Caco-2 (cell line): ENCODE measurements around the gene WDFY4. TPM values are rescaled to one million over a fixed set of nuclear protein-coding genes. Genes with fewer than 3 reads are reported as not detected.

Experiments
- BruUV-seq: library from RNA; stranded (reverse); fragments of 400-500 nt; replicated peaks from 2 replicates; lab custom pipeline; 2021; lab: Mats Ljungman, UMichigan
- CTCF ChIA-PET: fragments of 300-600 bp; sonication (Branson Sonifier 250); formaldehyde crosslinking; loops from one replicate; lab custom pipeline; 2022; ENCODE audit warnings: antibody characterized with exemption; lab: Charles Lee
- POLR2A ChIA-PET: fragments of 300-600 bp; sonication (Branson Sonifier 250); formaldehyde crosslinking; loops from one replicate; lab custom pipeline; 2022; ENCODE audit warnings: antibody characterized with exemption; lab: Charles Lee
- DNase-seq, 2 experiments: peaks; one replicate each; pipeline versions ENCODE4 v3.0.0 to v3.0.0-alpha.2; 2020 to 2022
- H3K27me3 ChIP-seq: replicated peaks from 2 replicates; pipeline ENCODE4 v1.6.0; 2011; ENCODE audit warnings: low read length; ENCODE audit not compliant: control insufficient read depth, insufficient read depth
- H3K36me3 ChIP-seq: 2 replicates; pipeline ENCODE4 v1.5.1; 2011; ENCODE audit warnings: low read length; ENCODE audit not compliant: control insufficient read depth, insufficient read depth
- H3K4me1 ChIP-seq: fragments of 250-450 bp; sonication (Bioruptor Pico); 2 replicates; pipeline ENCODE4 v1.5.1; 2020; ENCODE audit warnings: mild to moderate bottlenecking
- H3K4me3 ChIP-seq: 2 replicates; pipeline ENCODE4 v1.5.1; 2011; ENCODE audit warnings: low read depth, mild to moderate bottlenecking, control low read depth, low read length
- H3K9me3 ChIP-seq: fragments of 250-450 bp; sonication (Bioruptor Pico); 2 replicates; pipeline ENCODE4 v1.5.1; 2020; ENCODE audit warnings: mild to moderate bottlenecking, moderate library complexity
- H3K27ac Mint-ChIP-seq: one replicate; pipeline ENCODE4 v1.8.0; 2022; ENCODE audit warnings: mixed read lengths; ENCODE audit not compliant: unreplicated experiment
- H3K27me3 Mint-ChIP-seq: one replicate; pipeline ENCODE4 v1.8.0; 2022; ENCODE audit warnings: mixed read lengths; ENCODE audit not compliant: insufficient read depth, unreplicated experiment
- H3K36me3 Mint-ChIP-seq: one replicate; pipeline ENCODE4 v1.8.0; 2022; ENCODE audit warnings: mild to moderate bottlenecking, mixed read lengths; ENCODE audit not compliant: insufficient read depth, unreplicated experiment
- H3K4me1 Mint-ChIP-seq: one replicate; pipeline ENCODE4 v1.8.0; 2022; ENCODE audit warnings: low read depth, mixed read lengths; ENCODE audit not compliant: unreplicated experiment
- H3K4me3 Mint-ChIP-seq: one replicate; pipeline ENCODE4 v1.8.0; 2022; ENCODE audit warnings: mild to moderate bottlenecking, moderate library complexity, mixed read lengths; ENCODE audit not compliant: unreplicated experiment
- H3K9me3 Mint-ChIP-seq: one replicate; pipeline ENCODE4 v1.8.0; 2022; ENCODE audit warnings: mixed read lengths; ENCODE audit not compliant: unreplicated experiment
- intact Hi-C: fragments of 100-400 bp; cut with micrococcal nuclease; formaldehyde crosslinking; loops from one replicate; pipeline ENCODE4 v1.10.0; 2022; ENCODE audit not compliant: unreplicated experiment
- total RNA-seq: library from RNA; stranded (reverse); gene quantifications from 2 replicates; pipeline ENCODE4 v1.2.3, GENCODE V29; 2022
- TF ChIP-seq, protein P1 (sequence below), 2 experiments: fragments of 200-600 bp in 1 of 2; IDR thresholded peaks; 1 replicate in 1 of 2; 2 replicates in 1 of 2; pipeline versions ENCODE4 v1.5.1 to v1.8.0; 2011 to 2022; ENCODE audit warnings: antibody characterized with exemption in 1 of 2, control low read depth in 1 of 2, inconsistent platforms in 1 of 2, low read depth in 1 of 2, low read length in 1 of 2, mild to moderate bottlenecking in 1 of 2, moderate library complexity in 1 of 2; ENCODE audit not compliant: insufficient read depth in 1 of 2, severe bottlenecking in 1 of 2, unreplicated experiment in 1 of 2

Gene WDFY4
- total RNA-seq, 1 experiment from 2014 or later, result not detected

DNA sequence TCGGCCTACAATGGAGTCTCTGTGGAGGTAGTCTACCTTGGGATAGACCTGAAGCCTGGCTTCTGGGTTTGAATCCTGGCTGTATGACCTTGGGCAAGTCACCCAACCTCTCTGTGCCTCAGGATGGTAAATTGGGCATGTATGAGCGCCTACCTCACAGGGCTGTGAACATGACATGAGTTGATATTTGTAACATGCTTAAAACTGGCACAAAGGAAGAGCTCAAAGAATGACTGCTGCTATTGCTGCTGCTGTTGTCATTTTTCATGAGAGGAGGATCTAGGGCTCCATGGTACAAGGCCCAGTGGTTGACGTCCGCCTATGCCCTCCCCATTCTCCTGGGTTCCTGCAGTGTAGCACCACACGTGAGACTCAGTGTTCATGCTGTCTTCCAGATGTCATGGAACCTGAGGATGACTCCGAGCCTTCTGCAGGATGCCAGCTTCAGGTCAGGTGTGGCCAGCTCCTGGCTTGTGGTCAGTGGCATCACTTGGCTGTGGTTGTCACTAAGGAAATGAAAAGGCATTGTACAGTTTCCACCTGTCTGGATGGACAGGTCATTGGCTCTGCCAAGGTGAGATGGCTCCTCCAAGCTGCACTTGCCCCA, 95.0 kb downstream of the WDFY4 start:
- peaks cover 14% of the 10 kb centered on the region for H3K27me3 Mint-ChIP-seq
- intact Hi-C loops, result no loop called here
- Histone ChIP-seq H3K36me3 (no peaks in the 10 kb centered on the region), H3K4me3 (no peak overlapping the region), H3K27me3 (no peaks in the 10 kb centered on the region; the same call in 1 of the 2 replicates), H3K9me3 (no peaks in the 10 kb centered on the region), H3K4me1 (no peaks in the 10 kb centered on the region)
- POLR2A ChIA-PET, result no interaction called here
- no peaks in the 10 kb centered on the region for H3K9me3 Mint-ChIP-seq
- no peak for DNase-seq
- TF ChIP-seq, protein P1, sequence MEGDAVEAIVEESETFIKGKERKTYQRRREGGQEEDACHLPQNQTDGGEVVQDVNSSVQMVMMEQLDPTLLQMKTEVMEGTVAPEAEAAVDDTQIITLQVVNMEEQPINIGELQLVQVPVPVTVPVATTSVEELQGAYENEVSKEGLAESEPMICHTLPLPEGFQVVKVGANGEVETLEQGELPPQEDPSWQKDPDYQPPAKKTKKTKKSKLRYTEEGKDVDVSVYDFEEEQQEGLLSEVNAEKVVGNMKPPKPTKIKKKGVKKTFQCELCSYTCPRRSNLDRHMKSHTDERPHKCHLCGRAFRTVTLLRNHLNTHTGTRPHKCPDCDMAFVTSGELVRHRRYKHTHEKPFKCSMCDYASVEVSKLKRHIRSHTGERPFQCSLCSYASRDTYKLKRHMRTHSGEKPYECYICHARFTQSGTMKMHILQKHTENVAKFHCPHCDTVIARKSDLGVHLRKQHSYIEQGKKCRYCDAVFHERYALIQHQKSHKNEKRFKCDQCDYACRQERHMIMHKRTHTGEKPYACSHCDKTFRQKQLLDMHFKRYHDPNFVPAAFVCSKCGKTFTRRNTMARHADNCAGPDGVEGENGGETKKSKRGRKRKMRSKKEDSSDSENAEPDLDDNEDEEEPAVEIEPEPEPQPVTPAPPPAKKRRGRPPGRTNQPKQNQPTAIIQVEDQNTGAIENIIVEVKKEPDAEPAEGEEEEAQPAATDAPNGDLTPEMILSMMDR (IDR thresholded peaks at IDR 0.05; ENCODE audit: insufficient read depth in 1 of 2, low read depth in 1 of 2, low read length in 1 of 2, severe bottlenecking in 1 of 2, unreplicated experiment in 1 of 2), result no peak
- CTCF ChIA-PET, result no interaction called here
- H3K27ac Mint-ChIP-seq, result no peak overlapping the region
- H3K36me3 Mint-ChIP-seq, result no peaks in the 10 kb centered on the region
- BruUV-seq, result no TSS peak
- H3K4me3 Mint-ChIP-seq, result no peak overlapping the region
- H3K4me1 Mint-ChIP-seq, result no peaks in the 10 kb centered on the region

DNA sequence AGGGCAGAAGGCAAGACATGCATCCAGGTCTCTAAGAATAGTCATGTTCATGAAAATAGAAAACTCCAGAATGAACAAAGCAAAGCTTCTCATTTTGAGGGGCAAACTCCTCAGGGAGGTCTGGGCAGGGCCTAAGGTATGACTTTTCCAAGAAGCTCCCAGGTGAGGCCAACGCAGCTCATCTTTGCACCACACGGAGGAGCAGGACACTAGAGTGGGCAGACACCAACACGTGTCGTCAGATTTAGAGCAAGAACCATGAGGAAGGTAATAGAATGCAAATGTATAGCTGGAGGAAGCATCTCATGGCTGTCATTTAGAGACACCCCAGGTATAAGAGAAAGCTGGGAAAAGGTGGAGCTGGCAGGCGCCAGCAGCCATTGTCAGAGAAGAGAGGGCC, 95.7 kb downstream of the WDFY4 start:
- Histone ChIP-seq H3K4me3 (no peak overlapping the region), H3K4me1 (no peaks in the 10 kb centered on the region), H3K9me3 (peaks cover 2% of the 10 kb centered on the region; the same call in 1 of the 2 replicates), H3K27me3 (no peaks in the 10 kb centered on the region; the same call in 1 of the 2 replicates), H3K36me3 (no peaks in the 10 kb centered on the region)
- CTCF ChIA-PET, result no interaction called here
- Mint-ChIP-seq H3K27me3 (peaks cover 14% of the 10 kb centered on the region), H3K27ac (no peak overlapping the region), H3K36me3 (no peaks in the 10 kb centered on the region), H3K9me3 (no peaks in the 10 kb centered on the region), H3K4me1 (no peaks in the 10 kb centered on the region), H3K4me3 (no peak overlapping the region)
- POLR2A ChIA-PET, result no interaction called here
- no TSS peak for BruUV-seq
- TF ChIP-seq, protein P1 (IDR thresholded peaks at IDR 0.05; ENCODE audit: insufficient read depth in 1 of 2, low read depth in 1 of 2, low read length in 1 of 2, severe bottlenecking in 1 of 2, unreplicated experiment in 1 of 2), result peak in 1 of 2 experiments; percentile 1
- intact Hi-C loops, result no loop called here
- DNase-seq, result no peak

DNA sequence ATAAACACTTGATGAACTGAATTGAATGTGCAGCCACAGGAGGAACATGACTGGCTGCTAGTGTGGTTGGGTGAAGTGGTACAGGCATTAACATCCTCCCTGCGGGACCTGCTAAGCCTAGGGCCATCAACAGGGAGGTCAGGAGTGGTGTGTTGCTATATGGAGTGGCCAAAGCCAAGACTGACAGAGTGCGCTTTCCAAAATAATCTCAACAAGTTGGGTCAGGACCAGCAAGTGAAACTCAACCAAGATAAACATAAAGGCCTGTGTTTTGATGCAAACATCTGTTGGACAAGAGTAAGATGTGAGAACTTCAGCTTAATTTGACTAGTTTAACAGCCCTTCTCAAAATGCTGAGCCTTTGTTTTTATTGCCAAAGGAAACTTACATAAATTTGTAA, 97.7 kb downstream of the WDFY4 start:
- intact Hi-C loops, result no loop called here
- ChIA-PET POLR2A (no interaction called here), CTCF (no interaction called here)
- H3K27ac Mint-ChIP-seq, result no peak overlapping the region
- Histone ChIP-seq H3K4me3 (no peak overlapping the region), H3K4me1 (no peaks in the 10 kb centered on the region), H3K27me3 (no peaks in the 10 kb centered on the region; the same call in 1 of the 2 replicates), H3K9me3 (peaks cover 13% of the 10 kb centered on the region), H3K36me3 (no peaks in the 10 kb centered on the region)
- BruUV-seq, result no TSS peak
- H3K4me1 Mint-ChIP-seq, result no peaks in the 10 kb centered on the region
- peaks cover 16% of the 10 kb centered on the region for H3K9me3 Mint-ChIP-seq
- H3K27me3 Mint-ChIP-seq, result peaks cover 13% of the 10 kb centered on the region
- no peak overlapping the region for H3K4me3 Mint-ChIP-seq
- no peaks in the 10 kb centered on the region for H3K36me3 Mint-ChIP-seq
- no peak for DNase-seq
- TF ChIP-seq, protein P1 (IDR thresholded peaks at IDR 0.05; ENCODE audit: insufficient read depth in 1 of 2, low read depth in 1 of 2, low read length in 1 of 2, severe bottlenecking in 1 of 2, unreplicated experiment in 1 of 2), result no peak
